HG03175 (cell line): ENCODE results near the gene MAPK12.

Experiments used
- ATAC-seq: cut with Tn5 transposase; IDR thresholded peaks from one replicate; pipeline ENCODE4 v1.9.1; 2021; ENCODE audit warnings: mild to moderate bottlenecking, moderate library complexity; ENCODE audit not compliant: unreplicated experiment

The MAPK12 gene

DNA sequence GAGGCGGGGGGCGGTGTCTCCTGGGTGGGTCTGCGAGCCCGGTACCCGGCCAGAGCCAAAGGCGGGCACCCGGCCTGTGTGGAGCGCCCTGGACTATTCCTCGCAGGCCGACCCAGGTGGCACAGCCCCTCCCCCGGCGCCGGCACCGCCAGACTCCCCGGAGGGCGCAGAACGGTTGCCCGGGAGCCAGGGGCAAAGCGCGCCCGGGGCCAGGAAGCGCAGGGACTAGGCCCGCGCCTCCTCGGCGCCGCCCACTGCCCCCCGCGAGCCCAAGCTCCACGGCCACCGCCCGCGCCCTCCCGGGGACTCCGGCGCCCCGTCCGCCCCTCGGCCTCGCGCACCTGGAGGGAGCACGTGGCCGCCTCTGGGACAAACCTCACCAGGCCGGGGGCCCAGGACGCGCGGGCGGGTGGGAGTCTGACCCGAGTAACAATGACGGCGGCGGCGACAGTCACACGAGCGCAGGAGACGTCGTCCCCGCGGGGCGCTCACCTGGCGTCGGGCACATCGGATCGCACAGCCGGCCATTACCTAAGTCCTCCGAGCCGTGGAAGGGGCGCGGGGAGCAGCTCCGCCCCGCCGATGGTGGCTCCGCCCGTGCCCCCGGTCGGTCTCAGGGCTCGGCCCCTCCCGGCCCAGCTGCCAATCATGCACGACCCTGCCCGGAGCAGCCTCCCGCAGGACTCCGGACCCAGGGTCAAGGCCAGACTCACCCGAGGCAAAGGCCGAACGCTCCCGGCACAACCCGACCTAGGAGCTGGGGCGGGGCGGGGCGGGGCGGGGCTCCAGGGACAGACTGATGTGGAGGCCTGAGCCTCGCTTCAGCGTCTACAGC, 38.5 kb upstream of the MAPK12 start:
- no peak for ATAC-seq

GRCh38 chr22:50298937-50299784, 37.7 kb upstream of the MAPK12 start:
- no peak for ATAC-seq

GRCh38 chr22:50298266-50298637, 36.8 kb upstream of the MAPK12 start:
- no peak for ATAC-seq

DNA sequence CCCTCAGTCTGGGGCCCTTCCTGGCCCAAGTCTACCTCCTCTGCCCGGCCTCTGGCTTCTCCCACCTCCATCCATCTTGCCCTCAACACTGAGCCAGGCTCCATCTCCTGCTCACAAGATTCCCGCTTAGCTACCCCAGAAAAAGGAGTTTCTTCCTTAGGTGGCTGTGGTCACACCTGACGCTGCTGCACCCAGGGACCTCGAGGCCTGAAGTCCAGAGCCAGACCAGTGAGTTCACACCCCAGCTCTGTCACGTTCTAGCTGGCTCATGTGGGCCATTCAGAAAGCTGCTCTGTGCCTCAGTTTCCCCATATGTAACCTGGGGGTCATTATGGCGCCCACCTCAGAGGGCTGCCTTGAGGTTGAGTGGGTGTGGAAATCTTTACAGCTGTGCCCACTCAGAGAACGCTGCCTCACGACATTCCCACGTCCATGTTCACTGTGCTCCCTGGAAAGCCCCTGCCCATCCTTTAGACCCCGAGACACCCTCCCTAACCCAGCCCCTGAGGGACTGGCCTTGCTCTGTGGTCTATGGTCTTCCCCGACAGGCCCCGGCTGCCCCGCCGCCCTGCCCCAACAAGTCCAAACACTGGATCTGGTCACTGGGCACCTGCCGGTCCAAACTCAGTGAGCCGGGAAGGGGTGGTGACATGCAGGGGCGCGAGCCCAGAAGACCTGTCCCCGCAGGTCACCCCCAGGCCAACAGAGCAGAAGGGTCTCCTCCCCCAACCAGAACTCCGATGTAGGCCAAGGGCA, 36.2 kb upstream of the MAPK12 start:
- ATAC-seq: no peak

GRCh38 chr22:50296658-50297490, 35.4 kb upstream of the MAPK12 start:
- ATAC-seq: no peak

GRCh38 chr22:50294319-50294656, 32.8 kb upstream of the MAPK12 start:
- no peak for ATAC-seq

DNA sequence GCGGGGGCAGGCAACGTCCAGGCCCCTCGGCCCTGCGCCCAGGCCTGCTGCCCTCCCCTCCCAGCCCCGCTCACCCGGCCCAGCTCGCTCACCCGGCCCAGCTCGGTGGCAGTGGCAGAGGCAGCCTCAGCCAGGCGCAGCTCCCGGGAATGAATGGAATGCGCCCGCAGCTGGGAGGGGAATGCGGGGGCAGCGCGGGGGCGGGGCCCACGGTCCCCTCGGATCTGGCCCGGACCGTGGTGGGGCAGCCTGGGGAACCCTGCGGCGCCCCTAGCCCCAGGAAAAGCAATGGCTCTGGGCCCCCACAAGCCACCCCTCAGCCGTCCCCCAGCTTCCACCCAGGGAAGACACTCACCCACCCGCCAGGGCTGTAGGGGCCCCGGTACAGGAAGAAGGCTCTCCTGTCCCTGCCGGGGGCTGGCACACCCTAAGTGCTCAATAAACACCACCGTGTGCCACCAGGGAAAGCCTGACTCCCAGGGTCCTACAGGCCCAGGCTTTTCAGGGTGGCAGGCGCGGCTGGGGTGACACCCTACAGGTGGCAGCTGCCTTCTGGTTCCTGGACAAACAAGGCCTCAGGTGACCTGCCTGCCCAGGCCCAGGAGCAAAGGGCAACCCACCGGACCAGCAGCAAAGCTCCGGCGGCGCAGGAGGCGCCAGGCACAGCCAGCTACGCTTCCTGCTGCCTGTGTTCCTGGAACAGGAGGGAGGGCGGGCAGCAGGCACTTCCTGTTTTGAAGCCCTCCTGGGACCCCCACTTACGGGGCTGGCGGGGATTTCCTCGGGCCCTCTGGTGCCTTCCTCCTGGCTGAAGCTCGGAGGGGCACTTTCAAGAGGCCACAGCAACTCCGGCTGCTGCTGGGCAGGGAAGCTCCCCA, 32.2 kb upstream of the MAPK12 start:
- no peak for ATAC-seq

DNA sequence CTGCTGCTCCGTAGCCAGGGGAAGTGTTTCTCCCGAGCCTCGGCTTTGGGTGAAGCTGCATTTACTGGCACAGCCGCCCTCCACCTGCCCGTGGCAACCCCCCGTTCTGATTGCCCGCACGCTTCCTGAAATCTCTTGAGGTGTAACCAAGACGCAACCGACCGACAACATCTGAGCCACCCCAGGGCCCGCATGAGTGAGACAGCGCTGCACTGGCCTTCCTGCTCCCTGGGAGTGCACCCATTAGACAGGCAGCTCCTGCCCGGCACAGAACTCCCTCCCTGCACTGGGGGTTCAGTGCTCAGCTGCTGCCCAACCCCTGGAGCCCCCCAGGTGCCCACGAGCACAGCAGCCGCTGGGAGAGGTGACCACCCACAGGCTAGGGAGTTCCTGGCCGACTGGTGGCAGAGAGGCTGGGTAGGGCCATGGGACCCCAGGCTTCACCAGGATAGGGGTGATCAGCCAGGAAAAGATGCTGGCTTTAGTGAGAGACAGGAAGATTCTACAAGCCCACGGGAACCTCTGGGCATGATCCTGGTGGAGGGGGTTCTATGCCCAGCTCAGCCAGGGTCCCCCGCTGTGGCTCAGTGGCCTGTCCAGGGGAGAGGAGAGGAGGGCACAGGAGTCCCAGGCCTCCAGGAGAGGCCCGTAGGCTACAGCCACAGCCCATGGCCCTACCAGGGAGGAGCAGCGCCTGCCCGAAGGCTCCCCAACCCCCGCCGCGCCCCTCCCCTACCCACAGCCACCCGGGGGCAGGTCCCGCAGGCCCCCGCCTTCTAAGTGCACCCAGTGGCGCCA, 31.4 kb upstream of the MAPK12 start:
- no peak for ATAC-seq

DNA sequence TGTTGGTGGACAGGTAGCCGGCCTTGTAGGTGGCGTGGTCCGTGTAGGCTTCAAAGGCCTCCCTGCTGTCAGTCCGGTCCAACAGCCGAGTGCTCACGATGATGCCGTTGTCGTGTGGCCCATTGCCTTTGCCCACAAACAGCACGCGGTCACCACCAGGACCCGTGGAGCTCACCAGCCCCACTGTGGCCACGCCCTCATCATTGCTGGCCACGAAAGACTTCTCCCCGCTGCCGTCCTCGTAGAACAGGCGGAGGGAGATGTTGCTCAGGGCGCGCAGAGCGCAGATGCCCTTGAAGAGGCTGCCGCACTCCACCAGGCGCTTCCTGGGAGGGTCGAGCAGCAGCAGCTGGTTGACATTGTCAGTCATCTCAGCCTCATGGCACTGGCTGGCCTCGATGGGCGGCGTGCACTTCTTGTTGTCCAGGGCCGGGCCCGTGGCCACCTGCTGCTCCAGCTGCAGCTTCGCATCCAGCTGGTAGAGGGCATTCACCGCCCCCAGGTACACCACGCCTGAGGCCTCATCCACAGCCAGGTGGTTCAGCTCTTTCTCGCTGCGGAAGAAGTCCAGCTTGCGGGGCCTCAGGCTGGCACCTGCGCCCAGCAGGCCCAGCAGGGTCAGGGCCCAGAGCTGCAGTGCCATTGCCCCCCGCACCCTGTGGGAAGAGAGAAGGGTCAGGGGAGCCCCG, 28.6 kb upstream of the MAPK12 start:
- ATAC-seq: no peak

DNA sequence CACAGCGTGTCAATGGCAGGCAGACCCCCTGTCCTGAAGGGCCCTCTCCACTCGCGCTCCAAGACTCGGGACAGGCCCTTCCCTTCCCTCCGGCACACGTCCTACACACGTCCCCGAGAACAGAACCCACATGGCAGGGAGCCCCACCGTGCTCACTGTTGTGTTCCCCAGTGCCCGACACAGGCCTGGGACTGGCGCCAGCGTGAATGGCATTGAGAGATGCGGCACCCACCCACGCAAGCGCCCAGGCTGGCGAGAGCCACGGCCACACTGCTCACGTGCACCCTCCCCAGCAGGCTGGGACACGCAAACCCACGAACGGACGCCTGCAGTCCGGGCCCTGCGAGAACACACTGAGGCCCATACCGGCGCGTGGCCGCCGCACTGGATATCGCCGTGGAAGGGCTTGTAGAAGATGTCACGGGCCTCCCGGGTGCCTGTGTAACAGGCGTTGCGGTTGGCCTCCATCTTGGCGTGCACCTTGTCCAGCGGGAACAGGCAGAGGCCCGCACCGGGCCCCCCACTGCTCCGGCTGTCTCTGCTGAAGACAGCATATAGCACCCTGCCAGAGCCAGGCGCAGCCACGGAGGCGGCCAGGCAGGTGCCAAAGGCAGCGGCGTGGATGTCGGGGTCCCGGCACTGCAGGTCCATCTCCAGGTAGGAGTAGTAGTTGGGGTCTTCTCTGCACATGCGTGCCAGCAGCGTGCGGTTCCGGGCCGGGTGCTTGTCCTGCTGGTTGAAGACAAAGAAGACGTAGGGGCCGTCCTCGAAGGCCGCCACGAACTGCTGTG, 27.9 kb upstream of the MAPK12 start:
- no peak for ATAC-seq

- ATAC-seq: no peak
These were observed 26.2 kb upstream of the MAPK12 start for GRCh38 chr22:50287731-50288130.

DNA sequence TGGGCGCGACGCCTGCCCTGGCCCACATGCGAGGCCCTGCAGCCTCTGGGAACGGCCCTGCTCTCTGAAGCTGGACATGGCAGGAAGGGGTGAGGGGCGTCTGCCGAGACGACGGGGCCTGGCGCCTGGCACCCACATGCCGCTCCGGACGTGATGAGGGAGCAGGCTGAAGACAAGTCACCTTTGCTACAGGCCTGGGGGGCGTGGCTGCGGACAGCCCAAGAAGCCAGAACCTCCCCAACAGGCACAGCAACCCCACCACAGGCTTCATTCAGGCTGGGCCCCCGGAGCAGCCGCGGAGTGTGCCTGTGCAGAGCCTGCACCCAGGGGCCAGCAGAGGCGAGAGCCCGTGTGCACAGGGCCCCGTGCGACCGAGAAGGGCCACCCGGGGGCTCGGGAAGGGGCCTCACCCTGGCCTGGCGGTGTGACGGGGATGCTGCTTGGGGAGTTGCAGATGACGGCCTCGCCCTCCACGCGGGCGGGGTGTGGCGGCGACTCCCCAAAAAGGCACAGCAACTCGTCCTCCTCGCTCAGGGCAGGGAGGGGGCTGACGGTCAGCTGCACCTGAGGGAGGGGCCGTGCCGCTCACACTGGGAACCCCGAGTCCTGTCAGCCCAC, 25.3 kb upstream of the MAPK12 start:
- no peak for ATAC-seq

DNA sequence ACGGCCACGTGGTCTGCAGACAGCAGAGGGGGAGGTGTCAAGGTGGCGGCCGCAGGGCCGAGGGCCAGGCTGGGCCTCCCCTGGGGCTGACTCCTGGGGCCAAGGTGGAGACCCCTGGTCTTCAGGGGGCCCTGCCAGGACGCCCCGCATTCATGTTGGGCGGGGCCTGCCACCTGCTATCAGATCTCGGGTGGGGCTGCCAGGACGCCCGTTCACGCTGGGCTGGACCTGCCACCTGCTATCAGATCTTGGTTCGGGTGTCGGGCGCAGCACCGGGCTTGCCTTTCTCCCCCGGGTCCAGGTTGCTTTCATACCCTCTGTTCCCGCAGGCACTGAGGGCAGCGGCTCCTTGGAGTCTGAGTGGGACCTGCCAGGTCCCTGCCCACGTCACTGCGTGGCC, 24.8 kb upstream of the MAPK12 start:
- ATAC-seq: no peak

- no peak for ATAC-seq
These were observed 24.2 kb upstream of the MAPK12 start for GRCh38 chr22:50285568-50286229.

GRCh38 chr22:50284479-50284878, 23.0 kb upstream of the MAPK12 start:
- ATAC-seq: no peak

DNA sequence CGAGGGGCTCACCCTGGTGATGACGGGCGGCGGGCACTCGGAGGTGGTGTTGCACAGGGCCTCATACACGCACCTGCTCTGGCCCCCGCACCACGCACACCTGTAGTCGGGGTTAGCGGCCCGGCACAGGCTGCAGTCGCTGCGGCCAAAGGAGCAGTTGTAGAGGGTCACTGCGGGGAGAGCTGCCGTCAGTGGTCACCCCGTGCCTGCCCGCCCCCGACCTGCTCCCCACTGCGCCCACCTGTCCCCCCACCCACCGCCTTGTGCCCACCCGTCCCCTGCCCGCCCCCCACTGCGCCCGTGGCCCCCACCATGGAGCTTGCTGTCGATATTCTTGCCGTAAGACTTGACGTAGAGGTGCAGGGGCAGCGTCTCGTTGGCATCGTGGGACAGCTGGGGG, 22.3 kb upstream of the MAPK12 start:
- no peak for ATAC-seq
